ENCODE data around the gene FAM240A.

FAM240A gene

DNA sequence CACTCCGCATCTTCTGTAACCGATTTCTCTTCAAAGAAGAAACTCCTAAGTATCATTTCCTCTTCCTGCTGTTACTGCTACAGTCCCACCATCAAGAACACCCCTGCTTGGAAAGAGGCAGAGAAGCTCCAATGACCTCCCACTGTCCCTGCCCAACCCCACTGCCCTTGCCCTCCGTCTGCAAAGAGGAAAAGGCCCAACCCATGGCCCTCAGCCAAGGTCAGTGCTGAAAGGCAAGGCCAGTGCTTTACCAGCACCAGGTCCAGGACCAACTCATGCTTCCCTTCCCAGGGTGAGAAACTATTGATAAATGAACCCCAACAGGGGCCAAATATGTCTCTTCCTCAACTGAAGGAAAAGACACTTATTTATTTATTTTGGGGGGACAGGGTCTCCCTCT is 22.5 kb downstream of the FAM240A start:
- DNase-seq (ENCODE audit: low spot score): no peak
- in situ Hi-C loops (cut with MboI; ENCODE audit: low sequenced_read_pairs, unreplicated experiment): loop anchor here (5.0 kb wide), 1 partner anchor 143 kb away; no protein-coding TSS in a partner anchor
- TF ChIP-seq CTCF (IDR thresholded peaks at IDR 0.05; ENCODE audit: borderline replicate concordance, control extremely low read depth, extremely low read depth, insufficient read depth, missing control alignments): no peak

- TF ChIP-seq CTCF (IDR thresholded peaks at IDR 0.05; ENCODE audit: borderline replicate concordance, control extremely low read depth, extremely low read depth, insufficient read depth, missing control alignments): no peak
- in situ Hi-C loops (cut with MboI; ENCODE audit: low sequenced_read_pairs, unreplicated experiment): no loop called here
- DNase-seq (ENCODE audit: low spot score): no peak
These were observed 26.9 kb downstream of the FAM240A start for GRCh38 chr3:46639221-46639620.

- TF ChIP-seq CTCF (IDR thresholded peaks at IDR 0.05; ENCODE audit: borderline replicate concordance, control extremely low read depth, extremely low read depth, insufficient read depth, missing control alignments): no peak
- no peak for DNase-seq (ENCODE audit: low spot score)
- in situ Hi-C loops (cut with MboI; ENCODE audit: low sequenced_read_pairs, unreplicated experiment): no loop called here
These were observed 28.6 kb downstream of the FAM240A start for GRCh38 chr3:46640927-46641326.

DNA sequence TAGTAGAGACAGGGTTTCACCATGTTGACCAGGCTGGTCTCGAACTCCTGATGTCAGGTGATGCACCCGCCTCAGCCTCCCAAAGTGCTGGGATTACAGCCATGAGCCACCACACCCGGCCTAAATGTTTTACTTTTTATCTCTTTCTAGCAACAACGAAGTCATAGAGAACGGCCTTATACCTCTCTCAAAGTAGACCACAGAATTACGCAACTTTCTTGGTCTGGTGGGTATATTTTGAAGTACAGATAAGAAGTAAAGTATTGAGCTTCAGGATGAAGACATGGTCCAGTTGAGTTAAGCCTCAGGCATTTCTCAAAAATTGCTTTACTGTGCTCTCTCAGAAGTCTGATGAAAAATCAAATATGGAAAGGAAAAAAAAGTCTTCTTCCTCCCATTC is 30.6 kb downstream of the FAM240A start:
- DNase-seq (ENCODE audit: low spot score): no peak
- in situ Hi-C loops (cut with MboI; ENCODE audit: low sequenced_read_pairs, unreplicated experiment): no loop called here
- no peak for TF ChIP-seq CTCF (IDR thresholded peaks at IDR 0.05; ENCODE audit: borderline replicate concordance, control extremely low read depth, extremely low read depth, insufficient read depth, missing control alignments)

DNA sequence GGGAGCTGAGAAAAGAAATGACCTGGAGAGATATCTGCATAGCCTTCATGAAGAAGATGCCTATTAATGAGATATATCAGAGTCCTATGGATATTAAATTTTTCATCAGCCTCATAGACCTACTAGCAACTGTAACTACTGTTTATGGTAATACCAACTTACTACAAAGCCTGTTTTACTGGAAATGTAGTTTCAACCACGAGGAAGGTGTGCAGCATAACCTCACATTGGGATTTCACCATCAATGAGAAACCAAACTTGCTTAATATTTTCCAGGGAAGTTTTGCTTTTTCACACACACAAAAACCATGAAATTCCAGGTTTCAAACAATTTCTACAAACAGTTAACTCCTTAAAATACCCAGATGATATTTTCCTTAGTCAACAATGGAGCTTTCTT is 31.4 kb downstream of the FAM240A start:
- no peak for DNase-seq (ENCODE audit: low spot score)
- in situ Hi-C loops (cut with MboI; ENCODE audit: low sequenced_read_pairs, unreplicated experiment): no loop called here
- no peak for TF ChIP-seq CTCF (IDR thresholded peaks at IDR 0.05; ENCODE audit: borderline replicate concordance, control extremely low read depth, extremely low read depth, insufficient read depth, missing control alignments)

GRCh38 chr3:46646700-46647099 is 34.4 kb downstream of the FAM240A start:
- no peak for DNase-seq (ENCODE audit: low spot score)
- in situ Hi-C loops (cut with MboI; ENCODE audit: low sequenced_read_pairs, unreplicated experiment): no loop called here
- no peak for TF ChIP-seq CTCF (IDR thresholded peaks at IDR 0.05; ENCODE audit: borderline replicate concordance, control extremely low read depth, extremely low read depth, insufficient read depth, missing control alignments)

DNA sequence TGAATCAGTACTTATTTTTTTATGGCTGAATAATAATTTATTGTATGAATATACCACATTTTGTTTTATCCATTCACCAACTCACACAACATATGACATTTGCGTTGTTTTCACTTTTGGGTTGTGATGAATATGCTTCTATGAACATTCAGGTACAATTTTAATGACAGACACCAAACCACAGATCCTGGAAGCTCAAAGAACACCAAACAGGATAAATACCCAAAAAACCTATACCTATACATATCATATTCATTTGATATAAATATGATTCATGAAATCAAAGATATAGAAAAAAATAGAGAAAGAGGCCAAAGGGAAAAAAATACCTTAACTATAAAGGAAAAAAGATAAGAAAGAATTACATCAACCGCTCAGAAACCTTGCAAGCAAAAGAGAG is 35.8 kb downstream of the FAM240A start:
- in situ Hi-C loops (cut with MboI; ENCODE audit: low sequenced_read_pairs, unreplicated experiment): no loop called here
- no peak for DNase-seq (ENCODE audit: low spot score)
- no peak for TF ChIP-seq CTCF (IDR thresholded peaks at IDR 0.05; ENCODE audit: borderline replicate concordance, control extremely low read depth, extremely low read depth, insufficient read depth, missing control alignments)

Data from GM13976 (cell line).